ENCODE results near the gene ACTL8.

The ACTL8 gene

GRCh38 chr1:17775796-17776195, 20.7 kb downstream of the ACTL8 start:
- H3K4me3 ChIP-seq (ENCODE audit: low read length) = no peak overlapping the region
- no peak for DNase-seq (ENCODE audit: low read depth)
- TF ChIP-seq CTCF (conservative IDR thresholded peaks at IDR 0.05; ENCODE audit: low read depth, low read length) = no peak

GRCh38 chr1:17776426-17776825, 21.3 kb downstream of the ACTL8 start:
- no peak overlapping the region for H3K4me3 ChIP-seq (ENCODE audit: low read length)
- no peak for DNase-seq (ENCODE audit: low read depth)
- no peak for TF ChIP-seq CTCF (conservative IDR thresholded peaks at IDR 0.05; ENCODE audit: low read depth, low read length)

- TF ChIP-seq CTCF (conservative IDR thresholded peaks at IDR 0.05; ENCODE audit: low read depth, low read length) = no peak
- DNase-seq (ENCODE audit: low read depth) = no peak
- no peak overlapping the region for H3K4me3 ChIP-seq (ENCODE audit: low read length)
Measured at GRCh38 chr1:17777330-17777729, 22.2 kb downstream of the ACTL8 start.

- no peak for DNase-seq (ENCODE audit: low read depth)
- no peak overlapping the region for H3K4me3 ChIP-seq (ENCODE audit: low read length)
- TF ChIP-seq CTCF (conservative IDR thresholded peaks at IDR 0.05; ENCODE audit: low read depth, low read length) = no peak
Measured at GRCh38 chr1:17777818-17778217, 22.7 kb downstream of the ACTL8 start.

- no peak for DNase-seq (ENCODE audit: low read depth)
- TF ChIP-seq CTCF (conservative IDR thresholded peaks at IDR 0.05; ENCODE audit: low read depth, low read length) = no peak
- no peak overlapping the region for H3K4me3 ChIP-seq (ENCODE audit: low read length)
Measured at GRCh38 chr1:17780916-17781315, 25.8 kb downstream of the ACTL8 start.

GRCh38 chr1:17789926-17790325, 34.8 kb downstream of the ACTL8 start:
- DNase-seq (ENCODE audit: low read depth) = no peak
- H3K4me3 ChIP-seq (ENCODE audit: low read length) = no peak overlapping the region
- TF ChIP-seq CTCF (conservative IDR thresholded peaks at IDR 0.05; ENCODE audit: low read depth, low read length) = no peak

GRCh38 chr1:17790383-17791054, 35.4 kb downstream of the ACTL8 start:
- no peak overlapping the region for H3K4me3 ChIP-seq (ENCODE audit: low read length)
- TF ChIP-seq CTCF (conservative IDR thresholded peaks at IDR 0.05; ENCODE audit: low read depth, low read length) = no peak
- no peak for DNase-seq (ENCODE audit: low read depth)

Data from retinal pigment epithelial cell (primary cell).